ENCODE data around the gene NDUFAF5. TPM values are rescaled to one million over a fixed set of nuclear protein-coding genes. Genes with fewer than 3 reads are reported as not detected.

Gene NDUFAF5
- total RNA-seq, 4 donors from 2014 or later = 4.0 to 18.4 (median 14.8) TPM

GRCh38 chr20:13865156-13865555, 80.3 kb downstream of the NDUFAF5 start:
- TF ChIP-seq EP300 (IDR thresholded peaks at IDR 0.05; ENCODE audit: low read depth) (no peak), POLR2AphosphoS5 (IDR thresholded peaks at IDR 0.05) (no peak), CTCF (IDR thresholded peaks at IDR 0.05) (no peak), POLR2A (IDR thresholded peaks at IDR 0.05) (no peak)
- WGBS, 2 donors (ENCODE audit: low coverage in 1 of 2) = 71 to 80% methylated on average over 1 to 2 of the region's 2 CpGs
- Histone ChIP-seq H3K27ac (peak overlapping the region; percentile 50 to 80 (median 70)), H3K9me3 (no peaks in the 10 kb centered on the region), H3K4me1 (peaks cover 0 to 12% (median 6%) of the 10 kb centered on the region in 4 donors), H3K36me3 (no peaks in the 10 kb centered on the region), H3K27me3 (no peaks in the 10 kb centered on the region), H3K4me3 (no peak overlapping the region)
- no peak for DNase-seq
- in situ Hi-C loops (cut with MboI; ENCODE audit: low pct_ligation_motif_present in 1 of 4, low pct_unique_long_range_greater_than_20kb in 1 of 4, low sequenced_read_pairs in 3 of 4) (no loop called here), intact Hi-C loops (cut with DNase I; ENCODE audit: low total_unique reads) (no loop called here)

- peak overlapping the region; percentile 50 to 80 (median 70) for H3K27ac ChIP-seq
- intact Hi-C loops (cut with DNase I; ENCODE audit: low total_unique reads) (no loop called here), in situ Hi-C loops (cut with MboI; ENCODE audit: low pct_ligation_motif_present in 1 of 4, low pct_unique_long_range_greater_than_20kb in 1 of 4, low sequenced_read_pairs in 3 of 4) (no loop called here)
- H3K4me3 ChIP-seq = no peak overlapping the region
- H3K36me3 ChIP-seq = no peaks in the 10 kb centered on the region
- peaks cover 0 to 12% (median 6%) of the 10 kb centered on the region in 4 donors for H3K4me1 ChIP-seq
- no peak for DNase-seq
- WGBS, 2 donors (ENCODE audit: low coverage in 1 of 2) = 45 to 47% methylated on average over 5 of the region's 5 CpGs
- TF ChIP-seq POLR2AphosphoS5 (IDR thresholded peaks at IDR 0.05) = peak in 2 of 3 donors; percentile 77 to 83
- TF ChIP-seq CTCF (IDR thresholded peaks at IDR 0.05) = no peak
- TF ChIP-seq EP300 (IDR thresholded peaks at IDR 0.05; ENCODE audit: low read depth) = peak; percentile 66
- TF ChIP-seq POLR2A (IDR thresholded peaks at IDR 0.05) = no peak
- H3K27me3 ChIP-seq = no peaks in the 10 kb centered on the region
- H3K9me3 ChIP-seq = no peaks in the 10 kb centered on the region
Measured at GRCh38 chr20:13865791-13866351, 81.0 kb downstream of the NDUFAF5 start.

- H3K4me3 ChIP-seq = no peak overlapping the region
- WGBS, 2 donors (ENCODE audit: low coverage in 1 of 2) = 59 to 86% methylated on average over 3 to 4 of the region's 4 CpGs
- intact Hi-C loops (cut with DNase I; ENCODE audit: low total_unique reads) (no loop called here), in situ Hi-C loops (cut with MboI; ENCODE audit: low pct_ligation_motif_present in 1 of 4, low pct_unique_long_range_greater_than_20kb in 1 of 4, low sequenced_read_pairs in 3 of 4) (no loop called here)
- H3K4me1 ChIP-seq = peaks cover 0 to 12% (median 6%) of the 10 kb centered on the region in 4 donors
- no peaks in the 10 kb centered on the region for H3K36me3 ChIP-seq
- H3K27ac ChIP-seq = peak overlapping the region; percentile 50 to 80 (median 70)
- no peak for DNase-seq
- TF ChIP-seq EP300 (IDR thresholded peaks at IDR 0.05; ENCODE audit: low read depth) = no peak
- no peak for TF ChIP-seq POLR2AphosphoS5 (IDR thresholded peaks at IDR 0.05)
- TF ChIP-seq CTCF (IDR thresholded peaks at IDR 0.05) = no peak
- no peak for TF ChIP-seq POLR2A (IDR thresholded peaks at IDR 0.05)
- H3K9me3 ChIP-seq = no peaks in the 10 kb centered on the region
- no peaks in the 10 kb centered on the region for H3K27me3 ChIP-seq
Measured at GRCh38 chr20:13868331-13868730, 83.5 kb downstream of the NDUFAF5 start.

- no peak for DNase-seq
- intact Hi-C loops (cut with DNase I; ENCODE audit: low total_unique reads) = no loop called here
- H3K27ac ChIP-seq = no peak overlapping the region
- peaks cover 0 to 11% (median 6%) of the 10 kb centered on the region in 4 donors for H3K4me1 ChIP-seq
- H3K36me3 ChIP-seq = no peaks in the 10 kb centered on the region
- TF ChIP-seq EP300 (IDR thresholded peaks at IDR 0.05; ENCODE audit: low read depth) (no peak), CTCF (IDR thresholded peaks at IDR 0.05) (no peak), POLR2A (IDR thresholded peaks at IDR 0.05) (no peak), POLR2AphosphoS5 (IDR thresholded peaks at IDR 0.05) (no peak)
- in situ Hi-C loops (cut with MboI; ENCODE audit: low pct_ligation_motif_present in 1 of 4, low pct_unique_long_range_greater_than_20kb in 1 of 4, low sequenced_read_pairs in 3 of 4) = no loop called here
- H3K9me3 ChIP-seq = no peaks in the 10 kb centered on the region
- WGBS, 2 donors (ENCODE audit: low coverage in 1 of 2) = 67 to 87% methylated on average over 3 to 4 of the region's 4 CpGs
- no peaks in the 10 kb centered on the region for H3K27me3 ChIP-seq
- H3K4me3 ChIP-seq = no peak overlapping the region
Measured at GRCh38 chr20:13870170-13870748, 85.4 kb downstream of the NDUFAF5 start.

Other genes starting within 250 kb of the NDUFAF5 start
- gene TASP1, start 146.1 kb upstream of the NDUFAF5 start, total RNA-seq = 10 to 100 TPM in 3 of 4 donors, 1 to 10 TPM in 1; 3.0 to 18.1 (median 12.9) TPM
- 10 to 100 TPM in 2 of 4 donors, 1 to 10 TPM in 2; 3.0 to 51.9 (median 12.3) TPM for gene ESF1, start 109 bp upstream of the NDUFAF5 start, total RNA-seq
- not detected for gene SEL1L2, start 205.6 kb downstream of the NDUFAF5 start, total RNA-seq
- gene MACROD2, start 210.5 kb downstream of the NDUFAF5 start, total RNA-seq = 10 to 100 TPM in 2 of 4 donors, 1 to 10 TPM in 2; 4.6 to 33.0 (median 8.3) TPM

Measured in transverse colon (tissue), 4 donors.